ENCODE results near the gene NQO2.

DNA sequence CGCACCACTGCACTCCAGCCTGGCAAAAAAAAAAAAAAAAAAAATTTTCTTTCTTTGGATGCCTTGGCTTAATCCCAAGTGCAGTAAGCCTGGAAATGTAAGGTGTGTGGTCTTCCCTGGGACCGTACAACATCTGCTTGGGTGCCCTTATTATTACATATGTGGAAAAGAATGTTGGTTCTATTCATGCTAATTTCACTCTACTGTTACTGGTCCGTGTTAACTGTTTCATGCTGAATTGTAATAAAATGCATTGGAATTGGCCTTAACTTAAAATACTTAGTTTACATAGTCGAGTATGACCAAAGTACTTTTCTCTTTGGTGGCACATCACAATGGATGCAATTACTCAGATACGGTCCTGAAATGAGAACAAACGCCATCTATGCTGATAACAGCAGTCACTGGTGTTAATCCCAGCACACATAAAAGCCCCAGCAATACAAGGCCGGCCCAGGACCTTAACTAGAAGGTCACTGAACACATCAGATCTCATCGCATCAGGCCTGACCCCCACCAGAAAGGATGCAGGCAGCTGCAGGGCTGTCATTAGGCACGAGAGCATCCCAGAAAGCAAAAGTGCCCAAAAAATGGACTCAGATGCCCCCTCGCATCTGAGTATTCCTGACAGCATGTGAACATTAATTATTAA lies 29.5 kb upstream of the NQO2 start:
- TF ChIP-seq, protein P1, sequence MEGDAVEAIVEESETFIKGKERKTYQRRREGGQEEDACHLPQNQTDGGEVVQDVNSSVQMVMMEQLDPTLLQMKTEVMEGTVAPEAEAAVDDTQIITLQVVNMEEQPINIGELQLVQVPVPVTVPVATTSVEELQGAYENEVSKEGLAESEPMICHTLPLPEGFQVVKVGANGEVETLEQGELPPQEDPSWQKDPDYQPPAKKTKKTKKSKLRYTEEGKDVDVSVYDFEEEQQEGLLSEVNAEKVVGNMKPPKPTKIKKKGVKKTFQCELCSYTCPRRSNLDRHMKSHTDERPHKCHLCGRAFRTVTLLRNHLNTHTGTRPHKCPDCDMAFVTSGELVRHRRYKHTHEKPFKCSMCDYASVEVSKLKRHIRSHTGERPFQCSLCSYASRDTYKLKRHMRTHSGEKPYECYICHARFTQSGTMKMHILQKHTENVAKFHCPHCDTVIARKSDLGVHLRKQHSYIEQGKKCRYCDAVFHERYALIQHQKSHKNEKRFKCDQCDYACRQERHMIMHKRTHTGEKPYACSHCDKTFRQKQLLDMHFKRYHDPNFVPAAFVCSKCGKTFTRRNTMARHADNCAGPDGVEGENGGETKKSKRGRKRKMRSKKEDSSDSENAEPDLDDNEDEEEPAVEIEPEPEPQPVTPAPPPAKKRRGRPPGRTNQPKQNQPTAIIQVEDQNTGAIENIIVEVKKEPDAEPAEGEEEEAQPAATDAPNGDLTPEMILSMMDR (IDR thresholded peaks at IDR 0.05): no peak
- TF ChIP-seq POLR2A (IDR thresholded peaks at IDR 0.05): no peak
- no peak for TF ChIP-seq EP300 (IDR thresholded peaks at IDR 0.05)
